Natural killer cell (primary cell): Measurements from ENCODE around the gene BCL2L15. TPM values are rescaled to one million over a fixed set of nuclear protein-coding genes. Genes with fewer than 3 reads are reported as not detected.

ENCODE experiments used
- ATAC-seq, 3 donors: fragments of 150-1000 bp in 2 of 3; fragments of 200-7000 bp in 1 of 3; cut with Tn5 transposase; 1 replicate in 1 of 3; 2 replicates in 2 of 3; pipeline ENCODE4 v1.10.0; 2021; ENCODE audit warnings: mild to moderate bottlenecking in 2 of 3, moderate library complexity in 2 of 3
- DNase-seq, 2 donors: peaks; one replicate each; pipeline versions ENCODE4 v3.0.0 to v3.0.0-alpha.2; 2013 to 2021; ENCODE audit warnings: mixed read lengths in 1 of 2
- H3K27ac ChIP-seq: one replicate; pipeline ENCODE4 v1.5.1; 2013; ENCODE audit warnings: mild to moderate bottlenecking, low read length
- H3K27me3 ChIP-seq: one replicate; pipeline ENCODE4 v1.6.1; 2013; ENCODE audit warnings: low read length; ENCODE audit not compliant: control insufficient read depth, insufficient read depth
- H3K36me3 ChIP-seq: one replicate; pipeline ENCODE4 v1.6.1; 2013; ENCODE audit warnings: low read length; ENCODE audit not compliant: control insufficient read depth, insufficient read depth
- H3K4me1 ChIP-seq: one replicate; pipeline ENCODE4 v1.6.1; 2013; ENCODE audit warnings: low read length; ENCODE audit not compliant: control insufficient read depth, insufficient read depth
- H3K4me3 ChIP-seq: one replicate; pipeline ENCODE4 v1.5.1; 2013; ENCODE audit warnings: low read length
- H3K9me3 ChIP-seq: one replicate; pipeline ENCODE4 v1.6.1; 2013; ENCODE audit warnings: low read length; ENCODE audit not compliant: control insufficient read depth, insufficient read depth
- H3K27ac Mint-ChIP-seq, 2 donors: one replicate each; pipeline ENCODE4 v1.8.0; 2022; ENCODE audit warnings: mild to moderate bottlenecking in 2 of 2, mixed read lengths in 2 of 2, moderate library complexity in 1 of 2
- H3K27me3 Mint-ChIP-seq, 2 donors: one replicate each; pipeline ENCODE4 v1.8.0; 2022; ENCODE audit warnings: low read depth in 2 of 2, mixed read lengths in 2 of 2
- H3K36me3 Mint-ChIP-seq: one replicate; pipeline ENCODE4 v1.8.0; 2022; ENCODE audit warnings: mixed read lengths
- H3K4me1 Mint-ChIP-seq, 2 donors: one replicate each; pipeline ENCODE4 v1.8.0; 2022; ENCODE audit warnings: mixed read lengths in 2 of 2
- H3K4me3 Mint-ChIP-seq: one replicate; pipeline ENCODE4 v1.8.0; 2022; ENCODE audit warnings: mild to moderate bottlenecking, moderate library complexity, mixed read lengths
- H3K9me3 Mint-ChIP-seq, 2 donors: one replicate each; pipeline ENCODE4 v1.8.0; 2022; ENCODE audit warnings: mixed read lengths in 2 of 2
- CTCF ChIP-seq: fragments of 200-600 bp; IDR thresholded peaks from one replicate; pipeline ENCODE4 v1.8.0; 2022; ENCODE audit warnings: antibody characterized with exemption
- WGBS: methylation state at CpG from one replicate; pipeline ENCODE4 v1.1.7; 2013; ENCODE audit warnings: missing lambda C conversion rate; ENCODE audit not compliant: insufficient coverage; 5-methylcytosine and 5-hydroxymethylcytosine counted together
- intact Hi-C: fragments of 100-400 bp; cut with micrococcal nuclease; formaldehyde crosslinking; loops from one replicate; pipeline ENCODE4 v1.14.2; 2022
- total RNA-seq, 4 donors: library from RNA; stranded (reverse); fragments of 120-200 nt in 1 of 4; gene quantifications; one replicate each; pipeline versions ENCODE4 v1.2.3 to v1.2.4, GENCODE V29; 2013 to 2022

Gene BCL2L15
- total RNA-seq, 3 donors from 2014 or later (not counting 1 experiment from before 2014, with no cell fraction given) = 0.88 to 2.1 (median 1.5) TPM

GRCh38 chr1:113868387-113869083, 18.8 kb downstream of the BCL2L15 start:
- Histone ChIP-seq H3K4me3 (no peak overlapping the region), H3K9me3 (no peaks in the 10 kb centered on the region), H3K27me3 (no peaks in the 10 kb centered on the region), H3K27ac (no peak overlapping the region), H3K4me1 (peaks cover 38% of the 10 kb centered on the region), H3K36me3 (peaks cover 7% of the 10 kb centered on the region)
- 93% methylated on average over 4 of the region's 4 CpGs for WGBS
- Mint-ChIP-seq H3K36me3 (no peaks in the 10 kb centered on the region), H3K4me1 (peaks cover 64 to 77% of the 10 kb centered on the region in 2 donors), H3K4me3 (peak overlapping the region; percentile 94), H3K27me3 (no peaks in the 10 kb centered on the region), H3K27ac (peak overlapping the region; percentile 87 to 95), H3K9me3 (no peaks in the 10 kb centered on the region)
- intact Hi-C loops = no loop called here
- no peak for TF ChIP-seq CTCF
- ATAC-seq = no peak
- peak in 1 of 2 donors; percentile 16 for DNase-seq

- Mint-ChIP-seq H3K4me1 (peaks cover 67 to 71% of the 10 kb centered on the region in 2 donors), H3K9me3 (no peaks in the 10 kb centered on the region), H3K27me3 (no peaks in the 10 kb centered on the region), H3K4me3 (peak overlapping the region; percentile 35), H3K36me3 (peaks cover 10% of the 10 kb centered on the region), H3K27ac (peak overlapping the region; percentile 76 to 89)
- ATAC-seq = no peak
- intact Hi-C loops = no loop called here
- peaks cover 33% of the 10 kb centered on the region for H3K36me3 ChIP-seq
- TF ChIP-seq CTCF = no peak
- no peak for DNase-seq
- no peaks in the 10 kb centered on the region for H3K9me3 ChIP-seq
- H3K27me3 ChIP-seq = no peaks in the 10 kb centered on the region
- no peak overlapping the region for H3K4me3 ChIP-seq
- H3K27ac ChIP-seq = peak overlapping the region; percentile 39
- WGBS = 100% methylated on average over 1 of the region's 5 CpGs
- peaks cover 23% of the 10 kb centered on the region for H3K4me1 ChIP-seq
These were observed 25.7 kb downstream of the BCL2L15 start for GRCh38 chr1:113861641-113862040.

GRCh38 chr1:113860891-113861290, 26.5 kb downstream of the BCL2L15 start:
- intact Hi-C loops = loop anchor here (1.0 kb wide), 1 partner anchor 10 kb away; the partner anchor contains the start of gene PTPN22
- H3K27ac ChIP-seq = peak overlapping the region; percentile 66
- Mint-ChIP-seq H3K9me3 (no peaks in the 10 kb centered on the region), H3K27me3 (no peaks in the 10 kb centered on the region), H3K27ac (peak overlapping the region; percentile 76 to 89), H3K36me3 (peaks cover 17% of the 10 kb centered on the region), H3K4me1 (peaks cover 67% of the 10 kb centered on the region in 2 donors), H3K4me3 (peak overlapping the region; percentile 32)
- no peaks in the 10 kb centered on the region for H3K9me3 ChIP-seq
- peaks cover 41% of the 10 kb centered on the region for H3K36me3 ChIP-seq
- no peak overlapping the region for H3K4me3 ChIP-seq
- TF ChIP-seq CTCF = no peak
- DNase-seq (no peak), ATAC-seq (peak in 2 of 3 donors; percentile 23 to 25)
- 81% methylated on average over 2 of the region's 3 CpGs for WGBS
- H3K27me3 ChIP-seq = no peaks in the 10 kb centered on the region
- peaks cover 21% of the 10 kb centered on the region for H3K4me1 ChIP-seq
